Activated CD4-positive, alpha-beta memory T cell treated with anti-CD3 and anti-CD28 coated beads for 36 hours (primary cell): ENCODE measurements around the gene FCRL3. TPM values are rescaled to one million over a fixed set of nuclear protein-coding genes. Genes with fewer than 3 reads are reported as not detected.

Experiments used
- CTCF ChIA-PET: fragments of 350-600 bp; sonication (Branson Sonifier 250); formaldehyde crosslinking; loops from one replicate; lab custom pipeline; 2021; ENCODE audit warnings: antibody characterized with exemption, inconsistent platforms; lab: Charles Lee
- POLR2A ChIA-PET: fragments of 350-600 bp; sonication (Branson Sonifier 250); formaldehyde crosslinking; loops from one replicate; lab custom pipeline; 2021; ENCODE audit warnings: antibody characterized with exemption; lab: Charles Lee
- DNase-seq: peaks from one replicate; pipeline ENCODE4 v3.0.0-alpha.2; 2020
- H3K27ac Mint-ChIP-seq: one replicate; pipeline ENCODE4 v1.8.0; 2021; ENCODE audit warnings: mixed read lengths
- H3K27me3 Mint-ChIP-seq: one replicate; pipeline ENCODE4 v1.8.0; 2021; ENCODE audit warnings: mixed read lengths
- H3K36me3 Mint-ChIP-seq: one replicate; pipeline ENCODE4 v1.8.0; 2021; ENCODE audit warnings: mixed read lengths
- H3K4me1 Mint-ChIP-seq: one replicate; pipeline ENCODE4 v1.8.0; 2021; ENCODE audit warnings: low read depth, mixed read lengths
- H3K4me3 Mint-ChIP-seq: one replicate; pipeline ENCODE4 v1.8.0; 2021; ENCODE audit warnings: mild to moderate bottlenecking, mixed read lengths
- H3K9me3 Mint-ChIP-seq: one replicate; pipeline ENCODE4 v1.8.0; 2021; ENCODE audit warnings: mixed read lengths
- intact Hi-C: fragments of 100-400 bp; cut with micrococcal nuclease; formaldehyde crosslinking; loops from one replicate; pipeline ENCODE4 v1.15.1; 2023
- total RNA-seq, 2 experiments: library from RNA; stranded (reverse); gene quantifications; one replicate each; pipeline ENCODE4 v1.2.3, GENCODE V29; 2021

The FCRL3 gene
- total RNA-seq, 2 experiments from 2014 or later = 0.69 to 0.82 TPM

GRCh38 chr1:157703981-157704380 lies 3.4 kb upstream of the FCRL3 start:
- H3K4me3 Mint-ChIP-seq = no peak overlapping the region
- peaks cover 12% of the 10 kb centered on the region for H3K27me3 Mint-ChIP-seq
- intact Hi-C loops = no loop called here
- no peaks in the 10 kb centered on the region for H3K4me1 Mint-ChIP-seq
- DNase-seq = no peak
- ChIA-PET POLR2A (no interaction called here), CTCF (no interaction called here)
- no peaks in the 10 kb centered on the region for H3K9me3 Mint-ChIP-seq
- no peaks in the 10 kb centered on the region for H3K36me3 Mint-ChIP-seq
- H3K27ac Mint-ChIP-seq = no peak overlapping the region

- ChIA-PET CTCF (no interaction called here), POLR2A (no interaction called here)
- peaks cover 19% of the 10 kb centered on the region for H3K27me3 Mint-ChIP-seq
- H3K4me1 Mint-ChIP-seq = no peaks in the 10 kb centered on the region
- intact Hi-C loops = no loop called here
- no peaks in the 10 kb centered on the region for H3K36me3 Mint-ChIP-seq
- H3K4me3 Mint-ChIP-seq = no peak overlapping the region
- no peak for DNase-seq
- H3K27ac Mint-ChIP-seq = no peak overlapping the region
- no peaks in the 10 kb centered on the region for H3K9me3 Mint-ChIP-seq
Observed at GRCh38 chr1:157702308-157702825, 1.8 kb upstream of the FCRL3 start.

- DNase-seq = no peak
- Mint-ChIP-seq H3K36me3 (no peaks in the 10 kb centered on the region), H3K27me3 (peaks cover 23% of the 10 kb centered on the region), H3K27ac (no peak overlapping the region), H3K9me3 (no peaks in the 10 kb centered on the region), H3K4me3 (no peak overlapping the region), H3K4me1 (no peaks in the 10 kb centered on the region)
- intact Hi-C loops = no loop called here
- CTCF ChIA-PET = no interaction called here
- POLR2A ChIA-PET = no interaction called here
Observed at GRCh38 chr1:157700305-157700704, 264 bp downstream of the FCRL3 start.

GRCh38 chr1:157697781-157698569 lies 2.6 kb downstream of the FCRL3 start:
- H3K4me1 Mint-ChIP-seq = no peaks in the 10 kb centered on the region
- no peaks in the 10 kb centered on the region for H3K36me3 Mint-ChIP-seq
- intact Hi-C loops = no loop called here
- H3K27me3 Mint-ChIP-seq = peaks cover 21% of the 10 kb centered on the region
- H3K4me3 Mint-ChIP-seq = no peak overlapping the region
- POLR2A ChIA-PET = no interaction called here
- no peaks in the 10 kb centered on the region for H3K9me3 Mint-ChIP-seq
- peak overlapping the region; percentile 10 for H3K27ac Mint-ChIP-seq
- CTCF ChIA-PET = no interaction called here
- DNase-seq = no peak

GRCh38 chr1:157696966-157697628 lies 3.5 kb downstream of the FCRL3 start:
- intact Hi-C loops = no loop called here
- H3K36me3 Mint-ChIP-seq = no peaks in the 10 kb centered on the region
- H3K4me3 Mint-ChIP-seq = no peak overlapping the region
- H3K9me3 Mint-ChIP-seq = no peaks in the 10 kb centered on the region
- ChIA-PET POLR2A (no interaction called here), CTCF (no interaction called here)
- H3K27ac Mint-ChIP-seq = no peak overlapping the region
- peaks cover 21% of the 10 kb centered on the region for H3K27me3 Mint-ChIP-seq
- DNase-seq = no peak
- no peaks in the 10 kb centered on the region for H3K4me1 Mint-ChIP-seq

- ChIA-PET POLR2A (no interaction called here), CTCF (no interaction called here)
- Mint-ChIP-seq H3K4me3 (no peak overlapping the region), H3K36me3 (no peaks in the 10 kb centered on the region), H3K27ac (no peak overlapping the region), H3K4me1 (no peaks in the 10 kb centered on the region), H3K9me3 (no peaks in the 10 kb centered on the region), H3K27me3 (peaks cover 16% of the 10 kb centered on the region)
- DNase-seq = no peak
- intact Hi-C loops = no loop called here
Observed at GRCh38 chr1:157695417-157695816, 5.2 kb downstream of the FCRL3 start.

- Mint-ChIP-seq H3K36me3 (no peaks in the 10 kb centered on the region), H3K27ac (no peak overlapping the region), H3K27me3 (peaks cover 3% of the 10 kb centered on the region), H3K4me3 (no peak overlapping the region), H3K4me1 (no peaks in the 10 kb centered on the region), H3K9me3 (no peaks in the 10 kb centered on the region)
- POLR2A ChIA-PET = no interaction called here
- CTCF ChIA-PET = interaction anchor here (0.6 to 2.2 kb wide), 4 partner anchors 103 to 270 kb away, joined by 3 to 36 read pairs (median 3); no protein-coding TSS in a partner anchor
- no peak for DNase-seq
- intact Hi-C loops = loop anchor here (2.0 kb wide), 1 partner anchor 111 kb away; no protein-coding TSS in a partner anchor
Observed at GRCh38 chr1:157691285-157691920, 9.2 kb downstream of the FCRL3 start.

GRCh38 chr1:157682710-157683437 lies 17.7 kb downstream of the FCRL3 start:
- DNase-seq = no peak
- ChIA-PET POLR2A (no interaction called here), CTCF (no interaction called here)
- no peaks in the 10 kb centered on the region for H3K36me3 Mint-ChIP-seq
- H3K4me3 Mint-ChIP-seq = no peak overlapping the region
- peaks cover 5% of the 10 kb centered on the region for H3K27me3 Mint-ChIP-seq
- intact Hi-C loops = no loop called here
- no peak overlapping the region for H3K27ac Mint-ChIP-seq
- H3K4me1 Mint-ChIP-seq = no peaks in the 10 kb centered on the region
- no peaks in the 10 kb centered on the region for H3K9me3 Mint-ChIP-seq

GRCh38 chr1:157678721-157679120 lies 21.8 kb downstream of the FCRL3 start:
- no peak overlapping the region for H3K4me3 Mint-ChIP-seq
- no peak for DNase-seq
- intact Hi-C loops = no loop called here
- ChIA-PET POLR2A (no interaction called here), CTCF (no interaction called here)
- H3K36me3 Mint-ChIP-seq = peaks cover 3% of the 10 kb centered on the region
- H3K27me3 Mint-ChIP-seq = peaks cover 15% of the 10 kb centered on the region
- peaks cover 4% of the 10 kb centered on the region for H3K9me3 Mint-ChIP-seq
- no peaks in the 10 kb centered on the region for H3K4me1 Mint-ChIP-seq
- no peak overlapping the region for H3K27ac Mint-ChIP-seq

- intact Hi-C loops = no loop called here
- DNase-seq = no peak
- Mint-ChIP-seq H3K27ac (no peak overlapping the region), H3K4me3 (no peak overlapping the region), H3K27me3 (peaks cover 12% of the 10 kb centered on the region), H3K36me3 (peaks cover 3% of the 10 kb centered on the region), H3K4me1 (no peaks in the 10 kb centered on the region), H3K9me3 (peaks cover 17% of the 10 kb centered on the region)
- CTCF ChIA-PET = no interaction called here
- POLR2A ChIA-PET = no interaction called here
Observed at GRCh38 chr1:157673008-157673407, 27.6 kb downstream of the FCRL3 start.

GRCh38 chr1:157671895-157672294 lies 28.7 kb downstream of the FCRL3 start:
- no peak overlapping the region for H3K4me3 Mint-ChIP-seq
- H3K27me3 Mint-ChIP-seq = peaks cover 11% of the 10 kb centered on the region
- ChIA-PET CTCF (no interaction called here), POLR2A (no interaction called here)
- DNase-seq = no peak
- peaks cover 20% of the 10 kb centered on the region for H3K9me3 Mint-ChIP-seq
- H3K36me3 Mint-ChIP-seq = peaks cover 6% of the 10 kb centered on the region
- no peak overlapping the region for H3K27ac Mint-ChIP-seq
- H3K4me1 Mint-ChIP-seq = no peaks in the 10 kb centered on the region
- intact Hi-C loops = no loop called here
